GM18519 (cell line): Measurements from ENCODE around the gene GAL3ST2.
"Not testable (repeated sequence)": the region's sequence is repeated elsewhere in the genome, so short reads cannot be mapped to it uniquely, and the experiment has no call there.

Experiments
- ATAC-seq: cut with Tn5 transposase; IDR thresholded peaks from one replicate; pipeline ENCODE4 v1.9.1; 2021; ENCODE audit warnings: mild to moderate bottlenecking, moderate library complexity; ENCODE audit not compliant: unreplicated experiment, low FRiP score

Gene GAL3ST2

GRCh38 chr2:241804326-241805229, 28.0 kb downstream of the GAL3ST2 start:
- no peak for ATAC-seq

DNA sequence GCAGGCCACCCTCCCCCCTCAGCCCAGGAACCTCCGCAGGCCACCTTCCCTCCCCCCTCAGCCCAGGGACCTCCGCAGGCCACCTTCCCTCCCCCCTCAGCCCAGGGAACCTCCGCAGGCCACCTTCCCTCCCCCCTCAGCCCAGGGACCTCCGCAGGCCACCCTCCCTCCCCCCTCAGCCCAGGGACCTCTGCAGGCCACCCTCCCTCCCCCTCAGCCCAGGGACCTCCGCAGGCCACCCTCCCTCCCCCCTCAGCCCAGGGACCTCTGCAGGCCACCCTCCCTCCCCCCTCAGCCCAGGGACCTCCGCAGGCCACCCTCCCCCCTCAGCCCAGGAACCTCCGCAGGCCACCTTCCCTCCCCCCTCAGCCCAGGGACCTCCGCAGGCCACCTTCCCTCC, 29.6 kb downstream of the GAL3ST2 start:
- not testable (repeated sequence) for ATAC-seq

GRCh38 chr2:241808051-241808720, 31.6 kb downstream of the GAL3ST2 start:
- ATAC-seq, result no peak

DNA sequence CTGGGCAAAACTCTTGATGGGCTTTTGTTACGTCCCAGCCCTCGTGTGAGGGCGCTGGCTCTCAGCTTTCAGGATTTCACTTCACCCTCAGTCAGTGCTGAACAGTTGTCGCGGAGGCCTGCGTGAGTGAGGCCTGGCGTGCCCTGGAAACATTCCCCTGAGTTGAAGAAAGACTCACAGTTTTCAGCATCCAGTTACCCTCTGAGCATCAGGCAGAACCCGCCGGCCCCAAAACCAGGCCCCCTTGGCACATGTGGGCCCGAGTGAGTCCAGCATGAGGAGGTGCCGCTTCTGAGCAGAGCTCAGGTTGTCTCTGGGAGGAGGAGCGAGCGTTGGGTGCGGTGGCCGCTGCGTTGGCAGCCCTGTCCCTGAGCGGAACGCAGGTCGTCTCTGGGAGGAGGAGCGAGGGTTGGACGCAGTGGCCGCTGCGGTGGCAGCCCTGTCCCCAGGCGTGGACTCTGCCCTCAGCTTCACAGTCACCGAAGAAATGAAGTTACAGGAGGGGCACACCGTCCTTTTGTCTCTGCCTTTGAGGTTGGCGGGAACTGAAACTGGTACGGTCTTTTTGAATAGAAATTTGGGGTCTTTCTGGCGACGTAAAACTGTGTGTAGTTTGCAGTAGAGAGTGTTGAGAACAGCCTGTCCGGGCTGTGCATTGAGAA, 32.2 kb downstream of the GAL3ST2 start, which contains the start of gene NEU4:
Gene NEU4, plus strand, starts transcription at position 473 of the 662 bp plus-strand sequence. CDS start 5,292 bp downstream, outside the sequence.
- no peak for ATAC-seq

DNA sequence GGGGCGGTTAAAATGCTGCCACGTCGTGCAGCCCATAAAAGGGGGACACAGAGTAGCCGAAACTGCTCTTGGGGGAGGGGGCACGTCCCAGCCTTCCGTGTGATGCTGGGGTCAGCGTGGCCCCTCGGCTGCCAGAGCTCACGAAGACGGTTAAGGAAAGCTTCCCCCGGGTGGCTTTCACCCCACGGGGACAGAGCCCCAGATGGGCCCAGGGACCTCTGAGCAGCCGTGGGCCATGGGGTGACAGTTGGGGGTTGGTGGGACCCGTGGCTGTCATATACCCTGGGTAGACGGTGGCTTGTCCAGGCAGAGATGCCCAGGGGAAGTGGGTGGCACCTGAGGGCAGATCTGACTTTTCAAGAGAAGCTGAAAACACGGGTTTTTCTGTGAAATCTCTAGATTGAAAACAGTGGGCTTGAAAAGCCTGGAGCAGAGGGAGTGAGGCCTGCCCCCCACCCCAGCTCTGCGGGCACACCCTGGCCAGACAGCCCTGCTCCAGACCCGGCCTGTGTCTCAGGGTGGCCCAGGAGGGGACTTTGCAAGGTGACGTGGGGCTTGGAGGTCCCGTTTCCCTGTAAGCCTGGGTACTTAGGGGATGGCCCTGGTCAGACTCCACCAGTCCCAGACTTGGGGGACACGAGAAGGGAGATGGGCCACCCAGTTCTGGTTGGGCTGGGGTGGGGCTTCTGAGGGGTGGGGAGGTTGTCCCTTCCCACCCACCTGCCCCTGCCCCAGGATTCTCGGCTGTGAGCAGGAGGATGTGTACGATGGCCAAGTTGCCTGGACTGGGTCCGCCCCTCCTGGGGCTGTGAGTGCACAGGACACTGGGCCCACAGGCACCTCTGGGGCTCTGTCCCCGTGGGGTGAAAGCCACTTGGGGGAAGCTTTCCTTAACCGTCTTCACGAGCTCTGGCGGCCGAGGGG, 33.0 kb downstream of the GAL3ST2 start:
- no peak for ATAC-seq

DNA sequence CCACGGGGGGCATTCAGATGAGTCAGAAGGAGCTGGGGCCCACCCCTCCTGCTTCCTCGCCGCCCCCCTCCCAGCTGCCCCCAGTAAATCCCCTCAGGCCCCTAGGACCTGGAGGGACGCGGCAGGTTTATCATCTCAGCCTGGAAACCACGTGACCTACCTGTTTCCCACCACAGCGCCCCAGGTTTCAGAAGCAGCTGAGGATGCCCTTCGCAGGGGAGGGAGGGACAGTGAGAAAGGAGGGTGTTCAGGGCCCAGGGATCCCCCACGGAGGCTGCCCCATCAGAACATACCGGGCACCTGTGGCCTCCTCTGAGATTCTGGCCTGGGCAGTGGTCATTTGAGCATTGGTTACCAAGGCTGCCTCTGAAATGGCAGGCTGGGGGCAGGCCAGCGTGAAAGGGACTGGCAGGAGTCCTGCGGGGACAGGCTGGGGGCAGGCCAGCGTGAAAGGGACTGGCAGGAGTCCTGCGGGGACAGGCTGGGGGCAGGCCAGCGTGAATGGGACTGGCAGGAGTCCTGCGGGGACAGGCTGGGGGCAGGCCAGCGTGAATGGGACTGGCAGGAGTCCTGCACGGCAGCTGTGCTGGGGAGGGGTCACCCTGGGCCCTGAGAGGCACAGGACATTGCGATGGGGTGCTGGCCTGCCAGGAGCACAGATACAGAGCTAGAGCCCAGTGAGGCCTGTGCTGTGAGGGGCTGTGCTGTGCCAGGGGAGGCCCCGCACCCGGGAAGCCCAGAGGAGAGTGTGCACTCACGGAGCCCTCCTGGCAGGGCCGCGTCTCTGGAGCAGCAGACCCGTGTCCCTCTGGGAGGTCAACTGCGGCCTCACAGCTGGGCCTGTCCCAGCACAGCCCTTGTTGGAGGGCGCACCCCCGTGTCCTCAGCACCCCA, 33.9 kb downstream of the GAL3ST2 start:
- no peak for ATAC-seq

DNA sequence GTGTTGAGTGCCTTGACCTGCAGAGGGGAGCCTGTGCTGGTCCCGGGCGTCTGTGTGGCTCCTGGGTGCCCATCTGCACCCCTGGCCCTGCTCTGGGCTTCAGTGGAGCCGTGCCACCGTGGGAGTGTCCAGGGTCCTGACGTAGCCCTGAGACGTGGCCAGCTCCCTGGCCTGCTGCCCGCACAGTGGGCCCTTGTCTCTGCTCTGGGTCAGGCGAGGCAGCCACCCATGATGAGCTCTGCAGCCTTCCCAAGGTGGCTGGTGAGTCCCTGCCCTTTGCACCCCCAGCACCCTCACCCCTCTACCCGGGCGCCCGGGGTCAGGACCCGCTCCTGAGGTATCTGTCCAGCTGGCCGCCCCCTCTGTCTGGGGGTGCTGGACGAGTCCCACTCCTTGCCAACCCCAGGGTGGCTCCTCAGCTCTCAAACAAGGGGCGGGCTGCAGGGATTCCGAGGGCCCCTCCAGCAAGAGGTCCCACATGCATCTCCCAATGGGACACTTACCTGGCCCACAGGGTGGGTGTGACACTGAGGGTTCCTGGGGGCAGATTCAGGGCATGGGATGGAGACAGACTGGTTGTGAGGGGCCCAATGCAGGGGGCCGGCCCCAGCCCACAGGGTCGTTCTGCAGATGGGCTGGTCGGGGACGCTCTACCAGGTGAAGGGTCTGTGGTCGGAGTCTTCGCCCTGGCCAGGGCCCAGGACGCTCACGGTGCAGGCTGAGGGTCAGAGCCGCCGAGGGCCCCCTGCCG, 34.8 kb downstream of the GAL3ST2 start:
- no peak for ATAC-seq

DNA sequence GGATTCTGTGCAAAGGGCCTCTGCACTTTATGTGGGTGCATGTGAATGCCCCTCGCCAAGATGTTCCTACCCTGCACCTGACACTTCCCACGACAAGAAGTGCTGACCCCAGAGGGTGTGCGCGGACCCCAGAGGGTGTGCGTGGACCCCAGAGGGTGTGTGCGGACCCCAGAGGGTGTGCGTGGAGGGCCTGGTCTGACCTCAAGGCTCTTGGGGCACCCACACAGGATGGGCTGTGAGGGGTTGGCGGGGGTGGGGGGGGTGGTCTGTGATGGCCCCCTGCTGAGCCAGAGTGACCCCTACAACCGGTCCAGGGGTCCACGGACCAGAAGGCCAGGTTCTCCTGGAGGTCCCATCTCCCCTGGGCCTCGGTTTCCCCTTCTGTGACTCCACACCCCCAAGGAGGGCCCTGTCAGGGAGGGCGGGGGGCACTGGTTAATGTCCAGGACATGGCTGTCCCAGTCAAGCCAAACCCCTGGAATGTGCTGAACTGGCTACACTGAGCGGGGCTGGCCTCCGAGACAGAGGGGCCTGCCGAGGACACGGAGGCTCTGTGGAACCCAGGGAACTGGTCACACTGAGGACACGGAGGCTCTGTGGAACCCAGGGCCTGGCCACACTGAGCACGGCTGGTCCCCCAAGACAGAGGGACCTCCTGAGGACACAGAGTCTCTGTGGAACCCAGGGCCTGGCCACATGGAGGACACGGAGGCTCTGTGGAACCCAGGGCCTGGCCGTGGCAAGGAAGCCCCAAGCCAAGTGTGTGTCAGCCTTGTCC, 35.5 kb downstream of the GAL3ST2 start:
- ATAC-seq, result no peak

DNA sequence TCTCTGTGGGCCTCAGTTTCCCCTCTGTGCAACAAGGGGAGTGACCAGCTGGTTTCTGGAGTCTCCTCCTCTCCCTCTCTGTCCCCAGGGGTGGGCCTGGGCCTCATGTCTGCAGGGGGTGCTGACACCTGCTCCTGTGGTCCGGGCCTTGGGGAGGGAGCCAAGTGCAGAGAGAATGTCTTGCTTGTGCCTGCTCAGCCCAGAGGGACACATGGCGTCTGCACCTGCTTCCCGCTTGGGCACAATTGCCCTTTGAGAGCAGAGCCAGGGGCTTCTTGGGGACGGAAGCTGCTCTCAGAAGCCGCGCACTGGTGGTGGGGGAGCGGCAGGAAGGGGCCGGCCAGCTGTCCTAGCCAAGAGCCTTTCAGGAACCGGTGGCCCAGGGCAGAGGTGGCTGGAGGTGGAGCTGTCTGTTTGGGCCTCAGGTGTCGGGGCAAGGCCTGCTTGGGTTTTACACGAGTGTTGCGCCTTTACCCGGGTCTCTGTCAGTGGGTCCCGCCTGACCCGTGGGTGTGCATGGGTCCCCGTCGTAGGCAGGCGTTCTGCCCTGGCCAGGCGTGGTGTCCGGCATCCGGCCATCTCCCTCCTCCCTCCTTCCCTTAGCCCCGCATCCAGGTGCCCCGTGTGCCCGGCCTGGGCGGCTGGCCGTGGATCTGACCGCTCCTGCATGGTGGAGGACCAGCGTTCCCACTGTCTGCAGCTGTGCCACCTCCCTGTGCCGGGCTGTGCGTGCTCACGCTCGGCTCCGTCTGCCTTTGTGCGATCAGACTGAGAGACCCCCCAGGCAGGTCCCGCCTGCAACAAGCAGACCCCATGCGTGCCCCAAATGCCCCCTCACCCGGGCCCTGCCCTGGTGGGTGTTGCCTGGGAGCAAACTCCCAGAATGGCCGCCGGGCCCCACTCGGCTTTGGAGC, 36.4 kb downstream of the GAL3ST2 start:
- ATAC-seq, result no peak

GRCh38 chr2:241813644-241814392, 37.2 kb downstream of the GAL3ST2 start:
- no peak for ATAC-seq

- no peak for ATAC-seq
These were observed 37.7 kb downstream of the GAL3ST2 start for GRCh38 chr2:241814393-241814642.

DNA sequence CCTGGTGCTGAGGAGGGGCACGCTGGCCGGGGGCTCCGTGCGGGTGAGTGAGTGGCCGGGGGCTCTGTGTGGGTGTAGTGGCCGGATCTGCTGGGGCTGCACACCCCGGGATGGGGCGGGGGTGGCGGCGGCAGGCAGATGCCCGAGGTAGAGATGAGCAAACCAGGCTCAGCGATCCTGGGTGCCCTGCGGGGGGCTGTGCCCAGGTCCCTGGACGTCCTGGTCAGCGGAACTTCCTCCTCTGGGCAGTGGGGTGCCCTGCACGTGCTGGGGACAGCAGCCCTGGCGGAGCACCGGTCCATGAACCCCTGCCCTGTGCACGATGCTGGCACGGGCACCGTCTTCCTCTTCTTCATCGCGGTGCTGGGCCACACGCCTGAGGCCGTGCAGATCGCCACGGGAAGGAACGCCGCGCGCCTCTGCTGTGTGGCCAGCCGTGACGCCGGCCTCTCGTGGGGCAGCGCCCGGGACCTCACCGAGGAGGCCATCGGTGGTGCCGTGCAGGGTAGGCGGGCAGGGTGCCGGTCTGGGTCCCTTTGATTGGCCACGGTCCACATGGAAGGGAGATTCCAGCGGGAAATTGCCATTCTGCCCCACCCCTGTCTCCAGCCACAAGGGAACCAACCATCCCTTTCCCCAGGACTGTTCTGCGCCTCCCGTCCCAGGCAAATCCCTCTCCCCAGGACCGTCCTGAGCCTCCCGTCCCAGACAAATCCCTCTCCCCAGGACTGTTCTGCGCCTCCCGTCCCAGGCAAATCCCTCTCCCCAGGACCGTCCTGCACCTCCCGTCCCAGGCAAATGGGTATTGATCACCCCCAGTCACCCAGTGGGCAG, 38.2 kb downstream of the GAL3ST2 start:
- ATAC-seq, result no peak

DNA sequence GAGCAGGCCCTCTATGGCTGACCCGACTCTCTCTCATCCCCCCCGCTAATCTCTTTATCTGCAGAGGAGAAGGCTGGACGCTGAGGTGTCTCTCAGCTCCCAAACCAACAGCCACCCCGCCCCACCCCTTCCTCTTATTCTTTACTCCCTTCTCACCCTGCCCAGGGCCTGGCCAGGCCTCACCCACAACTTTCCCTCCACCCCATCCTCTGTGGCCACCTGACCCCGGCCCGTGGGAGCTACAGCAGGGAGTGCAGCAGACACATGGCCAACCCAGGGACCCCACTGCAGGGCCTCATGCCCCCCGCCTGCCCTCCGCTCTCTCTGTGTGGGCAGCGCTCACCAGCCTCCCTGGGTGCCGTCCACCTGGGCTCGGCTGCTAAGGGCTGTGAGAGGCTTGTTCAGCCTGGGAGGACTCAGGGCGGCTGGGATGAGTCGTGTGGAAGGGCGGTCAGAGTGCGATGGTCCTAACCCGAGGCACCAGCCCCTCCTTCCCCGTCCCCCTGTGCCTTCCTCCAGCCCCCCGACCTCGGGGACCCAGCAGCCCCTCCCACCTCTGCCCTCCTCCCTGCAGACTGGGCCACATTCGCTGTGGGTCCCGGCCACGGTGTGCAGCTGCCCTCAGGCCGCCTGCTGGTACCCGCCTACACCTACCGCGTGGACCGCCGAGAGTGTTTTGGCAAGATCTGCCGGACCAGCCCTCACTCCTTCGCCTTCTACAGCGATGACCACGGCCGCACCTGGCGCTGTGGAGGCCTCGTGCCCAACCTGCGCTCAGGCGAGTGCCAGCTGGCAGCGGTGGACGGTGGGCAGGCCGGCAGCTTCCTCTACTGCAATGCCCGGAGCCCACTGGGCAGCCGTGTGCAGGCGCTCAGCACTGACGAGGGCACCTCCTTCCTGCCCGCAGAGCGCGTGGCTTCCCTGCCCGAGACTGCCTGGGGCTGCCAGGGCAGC, 39.1 kb downstream of the GAL3ST2 start:
- no peak for ATAC-seq

DNA sequence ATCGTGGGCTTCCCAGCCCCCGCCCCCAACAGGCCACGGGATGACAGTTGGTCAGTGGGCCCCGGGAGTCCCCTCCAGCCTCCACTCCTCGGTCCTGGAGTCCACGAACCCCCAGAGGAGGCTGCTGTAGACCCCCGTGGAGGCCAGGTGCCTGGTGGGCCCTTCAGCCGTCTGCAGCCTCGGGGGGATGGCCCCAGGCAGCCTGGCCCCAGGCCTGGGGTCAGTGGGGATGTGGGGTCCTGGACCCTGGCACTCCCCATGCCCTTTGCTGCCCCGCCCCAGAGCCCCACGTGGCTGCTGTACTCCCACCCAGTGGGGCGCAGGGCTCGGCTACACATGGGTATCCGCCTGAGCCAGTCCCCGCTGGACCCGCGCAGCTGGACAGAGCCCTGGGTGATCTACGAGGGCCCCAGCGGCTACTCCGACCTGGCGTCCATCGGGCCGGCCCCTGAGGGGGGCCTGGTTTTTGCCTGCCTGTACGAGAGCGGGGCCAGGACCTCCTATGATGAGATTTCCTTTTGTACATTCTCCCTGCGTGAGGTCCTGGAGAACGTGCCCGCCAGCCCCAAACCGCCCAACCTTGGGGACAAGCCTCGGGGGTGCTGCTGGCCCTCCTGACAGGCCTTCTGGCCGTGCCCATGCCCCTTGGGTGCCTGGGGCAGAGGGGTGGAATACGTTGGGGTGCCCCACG, 40.0 kb downstream of the GAL3ST2 start:
- ATAC-seq, result no peak
